GM23338 (cell line): Measurements from ENCODE around the gene CDHR2. TPM values are rescaled to one million over a fixed set of nuclear protein-coding genes. Genes with fewer than 3 reads are reported as not detected.

Experiments used
- CREB1 ChIP-seq: fragments of 250-450 bp; sonication (Bioruptor Pico); IDR thresholded peaks from 2 replicates; pipeline ENCODE4 v1.5.0; 2020; ENCODE audit warnings: low read depth, mild to moderate bottlenecking, moderate library complexity
- EZH2phosphoT487 ChIP-seq: fragments of 200-600 bp; sonication (generic); IDR thresholded peaks from one replicate; pipeline ENCODE4 v1.8.1; 2018; ENCODE audit warnings: antibody characterized with exemption; ENCODE audit not compliant: unreplicated experiment
- REST ChIP-seq: IDR thresholded peaks from one replicate; pipeline ENCODE4 v1.6.1; 2018; ENCODE audit warnings: antibody characterized with exemption; ENCODE audit not compliant: unreplicated experiment
- STAT1 ChIP-seq: IDR thresholded peaks from one replicate; pipeline ENCODE4 v1.6.1; 2016; ENCODE audit warnings: antibody characterized with exemption; ENCODE audit not compliant: unreplicated experiment
- ZNF114 ChIP-seq: fragments of 250-450 bp; sonication (Bioruptor Pico); IDR thresholded peaks from 2 replicates; pipeline ENCODE4 v1.5.0; 2020; ENCODE audit warnings: mild to moderate bottlenecking, moderate library complexity
- polyA plus RNA-seq: library from polyadenylated mRNA; unstranded; fragments of >200 nt; fragmentation: Nextera tagmentation; extraction: Ambion mirVana; gene quantifications from 2 replicates; pipeline ENCODE4 v1.2.1, GENCODE V29; 2016
- total RNA-seq: library from RNA; depleted of rRNA; stranded (reverse); fragments of >200 nt; shearing (Covaris generic); gene quantifications from 2 replicates; pipeline ENCODE4 v1.2.3, GENCODE V29; 2014
- TF ChIP-seq, protein P1 (sequence below): fragments of 250-450 bp; sonication (Bioruptor Pico); IDR thresholded peaks from 2 replicates; pipeline ENCODE4 v1.5.0; 2020; ENCODE audit warnings: mild to moderate bottlenecking, moderate library complexity
- TF ChIP-seq, protein P2 (sequence below), 2 experiments: fragments of 200-600 bp in 1 of 2; sonication (generic) in 1 of 2; conservative IDR thresholded peaks; 2 replicates each; pipeline versions ENCODE4 v1.5.1 to v1.6.1; 2016 to 2017; ENCODE audit warnings: antibody characterized with exemption in 2 of 2, low read depth in 2 of 2, mild to moderate bottlenecking in 2 of 2, moderate library complexity in 1 of 2

The CDHR2 gene
- total and polyA plus RNA-seq, 2 experiments from 2014 or later = not detected

GRCh38 chr5:176606032-176606431, 56.9 kb downstream of the CDHR2 start (continued):
- TF ChIP-seq, protein P1, sequence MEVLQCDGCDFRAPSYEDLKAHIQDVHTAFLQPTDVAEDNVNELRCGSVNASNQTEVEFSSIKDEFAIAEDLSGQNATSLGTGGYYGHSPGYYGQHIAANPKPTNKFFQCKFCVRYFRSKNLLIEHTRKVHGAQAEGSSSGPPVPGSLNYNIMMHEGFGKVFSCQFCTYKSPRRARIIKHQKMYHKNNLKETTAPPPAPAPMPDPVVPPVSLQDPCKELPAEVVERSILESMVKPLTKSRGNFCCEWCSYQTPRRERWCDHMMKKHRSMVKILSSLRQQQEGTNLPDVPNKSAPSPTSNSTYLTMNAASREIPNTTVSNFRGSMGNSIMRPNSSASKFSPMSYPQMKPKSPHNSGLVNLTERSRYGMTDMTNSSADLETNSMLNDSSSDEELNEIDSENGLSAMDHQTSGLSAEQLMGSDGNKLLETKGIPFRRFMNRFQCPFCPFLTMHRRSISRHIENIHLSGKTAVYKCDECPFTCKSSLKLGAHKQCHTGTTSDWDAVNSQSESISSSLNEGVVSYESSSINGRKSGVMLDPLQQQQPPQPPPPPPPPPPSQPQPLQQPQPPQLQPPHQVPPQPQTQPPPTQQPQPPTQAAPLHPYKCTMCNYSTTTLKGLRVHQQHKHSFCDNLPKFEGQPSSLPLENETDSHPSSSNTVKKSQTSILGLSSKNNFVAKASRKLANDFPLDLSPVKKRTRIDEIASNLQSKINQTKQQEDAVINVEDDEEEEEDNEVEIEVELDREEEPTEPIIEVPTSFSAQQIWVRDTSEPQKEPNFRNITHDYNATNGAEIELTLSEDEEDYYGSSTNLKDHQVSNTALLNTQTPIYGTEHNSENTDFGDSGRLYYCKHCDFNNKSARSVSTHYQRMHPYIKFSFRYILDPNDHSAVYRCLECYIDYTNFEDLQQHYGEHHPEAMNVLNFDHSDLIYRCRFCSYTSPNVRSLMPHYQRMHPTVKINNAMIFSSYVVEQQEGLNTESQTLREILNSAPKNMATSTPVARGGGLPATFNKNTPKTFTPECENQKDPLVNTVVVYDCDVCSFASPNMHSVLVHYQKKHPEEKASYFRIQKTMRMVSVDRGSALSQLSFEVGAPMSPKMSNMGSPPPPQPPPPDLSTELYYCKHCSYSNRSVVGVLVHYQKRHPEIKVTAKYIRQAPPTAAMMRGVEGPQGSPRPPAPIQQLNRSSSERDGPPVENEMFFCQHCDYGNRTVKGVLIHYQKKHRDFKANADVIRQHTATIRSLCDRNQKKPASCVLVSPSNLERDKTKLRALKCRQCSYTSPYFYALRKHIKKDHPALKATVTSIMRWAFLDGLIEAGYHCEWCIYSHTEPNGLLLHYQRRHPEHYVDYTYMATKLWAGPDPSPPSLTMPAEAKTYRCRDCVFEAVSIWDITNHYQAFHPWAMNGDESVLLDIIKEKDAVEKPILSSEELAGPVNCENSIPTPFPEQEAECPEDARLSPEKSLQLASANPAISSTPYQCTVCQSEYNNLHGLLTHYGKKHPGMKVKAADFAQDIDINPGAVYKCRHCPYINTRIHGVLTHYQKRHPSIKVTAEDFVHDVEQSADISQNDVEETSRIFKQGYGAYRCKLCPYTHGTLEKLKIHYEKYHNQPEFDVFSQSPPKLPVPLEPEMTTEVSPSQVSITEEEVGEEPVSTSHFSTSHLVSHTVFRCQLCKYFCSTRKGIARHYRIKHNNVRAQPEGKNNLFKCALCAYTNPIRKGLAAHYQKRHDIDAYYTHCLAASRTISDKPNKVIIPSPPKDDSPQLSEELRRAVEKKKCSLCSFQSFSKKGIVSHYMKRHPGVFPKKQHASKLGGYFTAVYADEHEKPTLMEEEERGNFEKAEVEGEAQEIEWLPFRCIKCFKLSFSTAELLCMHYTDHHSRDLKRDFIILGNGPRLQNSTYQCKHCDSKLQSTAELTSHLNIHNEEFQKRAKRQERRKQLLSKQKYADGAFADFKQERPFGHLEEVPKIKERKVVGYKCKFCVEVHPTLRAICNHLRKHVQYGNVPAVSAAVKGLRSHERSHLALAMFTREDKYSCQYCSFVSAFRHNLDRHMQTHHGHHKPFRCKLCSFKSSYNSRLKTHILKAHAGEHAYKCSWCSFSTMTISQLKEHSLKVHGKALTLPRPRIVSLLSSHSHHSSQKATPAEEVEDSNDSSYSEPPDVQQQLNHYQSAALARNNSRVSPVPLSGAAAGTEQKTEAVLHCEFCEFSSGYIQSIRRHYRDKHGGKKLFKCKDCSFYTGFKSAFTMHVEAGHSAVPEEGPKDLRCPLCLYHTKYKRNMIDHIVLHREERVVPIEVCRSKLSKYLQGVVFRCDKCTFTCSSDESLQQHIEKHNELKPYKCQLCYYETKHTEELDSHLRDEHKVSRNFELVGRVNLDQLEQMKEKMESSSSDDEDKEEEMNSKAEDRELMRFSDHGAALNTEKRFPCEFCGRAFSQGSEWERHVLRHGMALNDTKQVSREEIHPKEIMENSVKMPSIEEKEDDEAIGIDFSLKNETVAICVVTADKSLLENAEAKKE (CRISPR knock-in tag) = no peak
- TF ChIP-seq ZNF114 (no peak), EZH2phosphoT487 (no peak), REST (no peak), CREB1 (CRISPR knock-in tag) (no peak), STAT1 (no peak)
- TF ChIP-seq, protein P2, sequence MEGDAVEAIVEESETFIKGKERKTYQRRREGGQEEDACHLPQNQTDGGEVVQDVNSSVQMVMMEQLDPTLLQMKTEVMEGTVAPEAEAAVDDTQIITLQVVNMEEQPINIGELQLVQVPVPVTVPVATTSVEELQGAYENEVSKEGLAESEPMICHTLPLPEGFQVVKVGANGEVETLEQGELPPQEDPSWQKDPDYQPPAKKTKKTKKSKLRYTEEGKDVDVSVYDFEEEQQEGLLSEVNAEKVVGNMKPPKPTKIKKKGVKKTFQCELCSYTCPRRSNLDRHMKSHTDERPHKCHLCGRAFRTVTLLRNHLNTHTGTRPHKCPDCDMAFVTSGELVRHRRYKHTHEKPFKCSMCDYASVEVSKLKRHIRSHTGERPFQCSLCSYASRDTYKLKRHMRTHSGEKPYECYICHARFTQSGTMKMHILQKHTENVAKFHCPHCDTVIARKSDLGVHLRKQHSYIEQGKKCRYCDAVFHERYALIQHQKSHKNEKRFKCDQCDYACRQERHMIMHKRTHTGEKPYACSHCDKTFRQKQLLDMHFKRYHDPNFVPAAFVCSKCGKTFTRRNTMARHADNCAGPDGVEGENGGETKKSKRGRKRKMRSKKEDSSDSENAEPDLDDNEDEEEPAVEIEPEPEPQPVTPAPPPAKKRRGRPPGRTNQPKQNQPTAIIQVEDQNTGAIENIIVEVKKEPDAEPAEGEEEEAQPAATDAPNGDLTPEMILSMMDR (conservative IDR thresholded peaks at IDR 0.05; ENCODE audit: low read depth in 2 of 2) = no peak
